GM19467 (cell line): Measurements from ENCODE around the gene VPS26C.

Source experiments
- ATAC-seq: cut with Tn5 transposase; IDR thresholded peaks from one replicate; pipeline ENCODE4 v1.9.1; 2021; ENCODE audit warnings: mild to moderate bottlenecking, moderate library complexity; ENCODE audit not compliant: unreplicated experiment

The VPS26C gene

GRCh38 chr21:37207441-37208009, 59.6 kb downstream of the VPS26C start:
- no peak for ATAC-seq

DNA sequence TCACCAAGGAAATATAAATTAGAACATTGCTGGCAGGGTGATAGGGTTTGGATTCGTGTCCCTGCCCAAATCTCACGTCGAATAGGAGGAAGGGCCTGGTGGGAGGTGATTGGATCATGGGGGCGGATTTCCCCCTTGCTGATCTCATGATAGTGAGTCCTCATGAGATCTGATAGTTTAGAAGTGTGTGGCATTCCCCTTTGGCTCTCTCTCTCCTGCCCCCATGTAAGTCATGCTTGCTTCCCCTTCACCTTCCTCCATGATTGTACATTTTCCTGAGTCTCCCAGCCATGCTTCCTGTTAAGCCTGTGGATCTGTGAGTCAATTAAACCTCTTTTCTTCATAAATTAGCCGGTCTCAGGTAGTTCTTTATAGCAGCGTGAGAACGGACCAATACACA, 60.6 kb downstream of the VPS26C start:
- no peak for ATAC-seq

DNA sequence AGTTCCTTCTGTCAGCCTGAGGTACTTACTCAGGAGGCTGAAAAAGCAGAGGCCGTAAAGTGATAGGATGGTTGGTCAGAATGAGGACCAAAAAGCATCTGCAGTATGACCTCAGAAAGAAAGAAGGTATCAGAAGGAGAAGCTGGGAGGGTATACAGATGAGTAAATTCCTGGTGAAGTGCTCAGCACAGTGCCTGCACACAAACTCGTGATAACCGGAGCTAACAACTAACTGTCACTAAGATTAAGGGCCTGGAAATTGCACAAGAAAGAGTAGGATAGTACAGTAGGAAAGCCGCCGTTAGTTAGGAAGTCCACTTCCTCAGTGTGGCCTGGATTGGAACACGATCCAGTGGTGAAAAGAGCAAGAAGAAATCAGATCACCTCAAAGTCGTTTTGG, 62.6 kb downstream of the VPS26C start:
- ATAC-seq = no peak

DNA sequence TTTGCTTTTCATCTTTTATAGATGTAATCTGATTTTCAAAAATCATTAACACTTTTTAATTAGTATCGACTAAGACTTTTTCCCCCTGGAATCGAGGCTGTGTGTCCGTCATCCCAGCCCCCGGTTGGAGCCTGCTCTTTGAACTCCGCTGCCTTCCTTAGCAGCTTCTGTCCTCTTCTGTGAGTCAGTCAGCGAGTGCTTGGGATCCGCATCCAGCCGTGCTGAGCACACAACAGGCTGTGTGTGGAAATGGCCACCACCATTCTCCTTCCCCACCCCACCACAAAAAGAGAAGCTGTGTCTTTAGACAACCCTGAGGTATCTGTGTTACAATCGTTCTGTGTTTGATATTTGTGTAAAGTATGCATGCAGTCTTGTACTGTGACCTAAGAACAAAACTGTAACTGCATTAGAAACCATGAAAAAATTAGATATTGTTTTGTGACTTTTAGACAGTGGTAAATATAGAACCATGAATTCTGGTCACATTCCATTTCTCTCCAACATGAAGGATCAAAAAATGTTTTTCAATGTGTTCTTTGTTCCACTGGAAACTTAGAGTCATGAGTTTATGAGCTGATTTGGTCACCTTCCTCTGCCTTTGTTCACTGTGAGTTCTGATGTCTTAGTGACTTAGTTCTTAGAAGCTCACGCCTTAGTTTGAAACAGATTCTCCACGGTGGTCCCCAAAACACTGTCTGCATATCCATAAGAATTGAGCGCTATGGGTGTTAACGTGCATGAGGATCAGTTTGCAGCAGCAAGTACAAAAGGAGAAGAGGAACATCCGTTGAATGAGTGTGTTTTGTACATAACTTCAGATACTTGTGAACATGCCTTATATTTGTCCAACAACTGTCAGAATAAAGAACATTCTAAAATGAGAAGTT, 64.7 kb downstream of the VPS26C start:
- ATAC-seq = no peak

- no peak for ATAC-seq
Measured at GRCh38 chr21:37200641-37201480, 66.3 kb downstream of the VPS26C start.

DNA sequence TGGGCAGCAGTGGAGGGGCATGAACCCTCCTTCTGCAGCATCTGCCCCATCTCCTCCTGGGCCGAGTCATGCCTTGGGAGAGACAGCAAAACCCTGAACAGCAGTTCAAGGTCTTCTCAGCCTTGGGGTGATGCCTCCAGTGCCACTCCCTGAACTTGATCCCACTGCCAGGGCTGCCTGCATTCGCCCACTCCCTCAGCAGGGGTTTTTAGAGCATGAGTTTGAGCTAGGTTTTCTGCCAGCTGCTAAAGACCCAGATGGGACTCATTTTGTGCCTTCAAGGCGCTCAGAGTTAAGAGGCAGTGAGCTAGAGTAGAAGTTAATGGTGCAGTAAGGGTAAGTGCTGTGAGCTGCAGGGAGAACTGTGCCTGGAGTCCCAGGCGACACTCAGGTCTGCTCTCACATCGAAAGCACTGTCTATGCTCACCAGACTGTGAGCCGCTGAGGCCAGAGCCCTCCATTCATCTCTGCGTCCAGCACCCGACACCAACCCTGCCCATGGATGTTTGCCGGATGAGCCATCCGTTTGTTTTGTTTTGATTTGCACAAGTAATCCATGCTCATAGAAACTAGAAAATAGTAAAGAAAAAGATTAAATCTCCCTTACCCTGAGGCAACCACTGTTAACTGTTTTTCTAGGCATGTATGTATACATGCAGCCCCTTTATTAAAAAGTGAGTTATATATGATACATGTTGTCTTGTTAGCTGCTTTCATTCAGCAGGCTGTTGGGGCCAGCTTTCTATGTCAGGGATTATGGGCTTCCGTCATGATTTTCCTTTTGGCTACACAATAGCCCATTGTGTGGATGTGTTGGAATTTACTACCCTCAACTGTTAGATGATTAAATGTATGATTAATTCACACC, 67.8 kb downstream of the VPS26C start:
- no peak for ATAC-seq

- ATAC-seq = no peak
Measured at GRCh38 chr21:37197746-37198145, 69.4 kb downstream of the VPS26C start.

- ATAC-seq = no peak
Measured at GRCh38 chr21:37196847-37197246, 70.3 kb downstream of the VPS26C start.

DNA sequence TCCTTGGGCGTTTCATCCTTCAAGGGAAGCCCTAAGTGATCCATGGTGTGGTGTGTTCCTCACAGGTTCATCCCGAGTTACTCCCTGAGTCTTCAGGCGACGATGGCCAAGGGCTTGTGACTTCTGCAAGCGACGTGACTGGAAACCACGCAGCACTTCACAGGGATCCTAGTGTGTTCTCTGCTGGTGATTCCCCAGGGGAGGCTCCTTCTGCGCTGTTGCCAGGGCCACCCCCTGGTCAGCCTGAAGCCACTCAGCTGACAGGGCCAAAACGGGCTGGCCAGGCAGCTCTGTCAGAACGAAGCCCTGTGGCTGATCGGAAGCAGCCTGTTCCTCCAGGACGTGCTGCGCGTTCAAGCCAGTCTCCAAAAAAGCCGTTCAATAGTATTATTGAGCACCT, 71.5 kb downstream of the VPS26C start:
- no peak for ATAC-seq

- no peak for ATAC-seq
Measured at GRCh38 chr21:37195059-37195458, 72.1 kb downstream of the VPS26C start.

- no peak for ATAC-seq
Measured at GRCh38 chr21:37193676-37194075, 73.5 kb downstream of the VPS26C start.

DNA sequence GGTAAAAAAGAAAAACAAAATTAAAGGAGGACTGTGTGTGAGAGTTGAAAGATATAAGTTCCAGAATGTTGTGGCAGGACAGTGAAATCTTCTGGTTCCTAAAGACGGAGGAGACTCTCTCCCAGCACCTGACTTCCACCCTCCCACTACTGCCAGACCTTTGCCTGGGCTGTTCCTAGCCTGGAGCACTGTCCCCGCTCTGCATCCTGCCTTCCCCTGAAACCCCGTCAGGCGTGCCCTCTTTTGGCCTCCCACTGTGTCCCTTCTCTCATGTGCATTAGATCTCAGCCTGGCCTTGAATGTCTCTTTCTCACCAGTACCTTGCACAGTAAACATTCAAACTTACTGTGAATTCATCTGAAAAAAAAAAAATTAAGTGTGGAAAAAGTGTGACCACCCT, 74.1 kb downstream of the VPS26C start:
- ATAC-seq = no peak

GRCh38 chr21:37192019-37192418, 75.1 kb downstream of the VPS26C start:
- no peak for ATAC-seq

DNA sequence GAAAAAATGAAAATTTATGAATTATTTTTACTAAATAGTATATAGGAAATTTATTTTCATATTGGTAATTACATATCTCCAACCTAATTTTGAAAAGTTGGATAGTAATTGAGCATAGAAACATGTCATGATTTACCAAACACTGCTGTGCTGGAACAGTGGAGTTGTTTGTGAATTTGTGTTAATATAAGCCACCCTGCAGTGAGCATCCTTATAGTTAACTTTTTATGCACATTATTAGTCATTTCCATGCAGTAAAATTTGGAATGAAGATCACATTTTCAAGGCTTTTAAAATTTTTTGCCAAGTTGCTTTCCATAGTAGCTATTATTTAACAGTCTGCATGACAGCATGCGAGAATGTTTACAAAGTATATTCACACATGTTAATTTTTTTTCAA, 78.3 kb downstream of the VPS26C start:
- no peak for ATAC-seq

DNA sequence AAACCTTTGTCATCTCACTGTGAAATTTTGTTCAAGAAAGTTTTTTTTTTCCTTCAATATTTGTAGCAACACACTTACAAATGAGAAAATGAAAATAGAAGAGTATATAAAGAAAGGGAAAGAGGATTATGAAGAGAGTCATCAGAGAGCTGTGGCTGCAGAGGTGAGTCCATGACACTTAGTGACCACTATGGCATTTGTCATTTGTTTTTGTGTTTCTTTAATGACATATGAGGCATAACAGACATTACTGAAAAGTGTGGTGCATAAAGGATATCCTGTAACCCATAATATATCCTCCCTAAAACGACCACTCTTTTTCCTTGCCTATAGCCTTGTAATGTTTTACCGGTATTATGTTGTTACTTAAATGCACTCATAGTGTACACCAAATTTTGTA, 80.2 kb downstream of the VPS26C start:
- no peak for ATAC-seq

- ATAC-seq = no peak
Measured at GRCh38 chr21:37184784-37185593, 82.1 kb downstream of the VPS26C start.

DNA sequence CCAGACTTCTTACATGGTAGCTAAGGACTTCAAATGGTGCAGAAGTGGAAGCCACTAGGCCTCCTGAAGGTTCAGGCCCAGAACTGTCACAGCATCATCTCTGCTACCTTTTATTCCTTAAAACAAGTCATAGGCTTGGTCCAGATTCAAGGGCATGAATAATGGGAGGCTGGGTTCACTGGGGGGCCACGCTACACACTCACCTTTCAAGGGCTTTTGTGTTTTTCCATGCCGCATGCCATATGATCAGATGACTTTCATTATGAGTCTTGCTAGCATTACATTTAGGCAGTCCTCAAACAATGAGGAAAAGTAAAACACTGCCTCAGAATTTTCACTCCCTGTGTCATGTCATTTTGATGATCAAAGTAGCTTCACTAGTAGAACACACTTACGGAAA, 83.4 kb downstream of the VPS26C start:
- no peak for ATAC-seq

- ATAC-seq = no peak
Measured at GRCh38 chr21:37182222-37182621, 84.9 kb downstream of the VPS26C start.

GRCh38 chr21:37181059-37181458, 86.1 kb downstream of the VPS26C start:
- ATAC-seq = no peak

DNA sequence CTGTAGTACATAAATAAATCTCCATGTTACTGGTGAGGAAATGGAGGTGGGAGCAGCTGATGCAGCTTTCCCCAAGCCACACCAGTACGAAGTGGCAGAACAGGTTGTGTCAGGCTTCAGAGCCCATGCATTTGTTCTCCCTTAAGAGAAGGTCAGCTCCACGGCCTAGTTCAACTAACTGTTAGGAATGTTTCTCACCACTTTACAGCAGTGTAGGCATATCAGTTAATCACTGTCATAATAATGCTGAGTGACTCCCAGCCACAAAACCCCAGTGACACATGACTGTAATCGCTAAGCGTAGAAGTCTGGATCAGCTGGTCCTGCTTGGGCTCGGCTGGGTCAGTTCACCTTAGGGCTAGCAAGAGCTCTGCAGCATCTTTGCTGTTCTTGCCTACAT, 90.4 kb downstream of the VPS26C start:
- no peak for ATAC-seq
